ENCODE data around the gene PRR32.

DNA sequence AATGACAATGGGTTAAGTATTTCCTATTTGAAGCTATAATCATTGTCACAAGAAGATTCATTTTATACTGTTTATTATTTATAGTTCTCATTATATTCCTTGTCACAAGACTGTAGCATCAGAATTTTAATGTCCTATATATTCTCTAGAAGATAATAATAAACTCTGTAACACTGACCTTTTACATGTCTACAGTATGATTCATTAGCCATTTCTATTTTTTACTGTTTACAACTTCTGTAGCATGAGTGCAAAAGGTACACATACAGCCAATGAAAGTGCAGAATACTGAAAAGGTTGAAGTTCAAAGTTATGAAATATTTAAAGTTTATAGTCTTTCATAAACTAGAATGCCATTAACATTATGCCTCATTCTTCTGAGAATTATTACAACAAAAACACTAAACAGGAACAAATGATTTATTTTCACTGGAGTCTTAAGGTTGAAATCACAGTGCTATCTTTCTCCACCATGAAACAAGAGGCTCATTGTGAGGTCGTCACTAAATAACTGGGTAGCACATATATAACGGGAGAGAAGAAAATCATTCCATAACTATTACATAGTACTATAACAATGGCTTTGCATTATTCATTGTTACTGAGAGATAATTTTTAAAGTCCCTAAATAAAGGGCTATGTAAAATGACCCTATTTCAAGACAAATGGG is 4.9 kb downstream of the PRR32 start:
- TF ChIP-seq CTCF (IDR thresholded peaks at IDR 0.05) (no peak), POLR2A (IDR thresholded peaks at IDR 0.05) (no peak)

Data from right lobe of liver (tissue), 4 donors.